ENCODE results near the gene CADM4. TPM values are rescaled to one million over a fixed set of nuclear protein-coding genes. Genes with fewer than 3 reads are reported as not detected.
A peak's percentile ranks its signal among the peaks of the same experiment; 100 is the strongest.

Gene CADM4
- polyA plus RNA-seq, 1 donor (not counting 4 experiments of a cell fraction or from before 2014, with no cell fraction given): 4.3 TPM

DNA sequence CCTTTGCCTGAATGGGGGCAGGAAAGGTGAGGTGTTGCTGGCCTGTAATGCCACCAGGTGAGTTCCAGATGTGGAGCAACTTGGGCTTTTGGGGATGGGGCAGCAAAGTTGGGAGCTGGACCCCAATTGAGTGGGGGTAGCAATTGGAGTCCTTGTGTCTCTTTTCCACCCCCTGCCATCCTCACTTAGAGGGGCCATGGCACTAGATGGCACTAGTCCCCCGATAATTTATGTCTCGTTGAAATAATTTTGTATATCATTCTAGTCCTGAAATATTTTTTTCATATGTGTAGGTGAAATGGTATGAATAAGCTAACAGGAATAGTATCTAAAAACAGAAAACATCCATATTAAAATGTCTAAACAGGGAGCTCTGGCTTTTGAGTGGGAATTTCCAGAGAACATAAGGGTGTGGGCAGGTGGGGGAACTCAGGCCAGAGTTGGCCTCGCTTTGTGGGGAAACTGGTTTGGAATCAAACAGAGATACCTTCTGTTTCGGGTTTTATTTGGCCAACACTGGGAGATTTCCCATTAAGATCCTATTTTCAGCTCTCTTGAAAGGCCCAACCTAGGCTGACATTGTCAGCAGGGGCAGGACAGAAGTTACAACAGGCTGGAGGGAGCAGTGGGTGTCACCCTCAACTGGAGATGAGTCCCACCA lies 39.9 kb downstream of the CADM4 start:
- no peak overlapping the region for H3K27ac ChIP-seq (ENCODE audit: control insufficient read depth, insufficient read depth, low read length)
- FAIRE-seq (no peak), DNase-seq (ENCODE audit: low read depth, low spot score) (no peak)
- dilution Hi-C loops (cut with MboI; ENCODE audit: extremely low pct_ligation_motif_present, low sequenced_read_pairs): no loop called here
- H4K20me1 ChIP-seq (ENCODE audit: control insufficient read depth, extremely low read depth, insufficient read depth, low read length): no peaks in the 10 kb centered on the region
- no peak overlapping the region for H3K4me2 ChIP-seq (ENCODE audit: control insufficient read depth, extremely low read depth, insufficient read depth, low read depth, low read length)
- H3K4me3 ChIP-seq (ENCODE audit: control insufficient read depth in 2 of 3, extremely low read depth in 1 of 3, insufficient read depth in 2 of 3, low read depth in 1 of 3, low read length in 3 of 3): no peak overlapping the region
- peaks cover 22 to 23% of the 10 kb centered on the region in 2 experiments for H3K36me3 ChIP-seq (ENCODE audit: control insufficient read depth in 2 of 2, extremely low read depth in 1 of 2, insufficient read depth in 2 of 2, low read length in 2 of 2)
- H3K9me1 ChIP-seq (ENCODE audit: control insufficient read depth, extremely low read depth, insufficient read depth, low read length): no peaks in the 10 kb centered on the region
- peaks cover 14% of the 10 kb centered on the region for H3K4me1 ChIP-seq (ENCODE audit: control insufficient read depth, extremely low read depth, insufficient read depth, low read length)
- H3K27me3 ChIP-seq (ENCODE audit: control insufficient read depth, extremely low read depth, insufficient read depth, low read length): no peaks in the 10 kb centered on the region
- no peak for TF ChIP-seq EZH2 (IDR thresholded peaks at IDR 0.05; ENCODE audit: low read length)
- peak in 1 of 3 experiments; percentile 28 for TF ChIP-seq CTCF (optimal IDR thresholded peaks at IDR 0.05 in 1 of 3, IDR thresholded peaks at IDR 0.05 in 1 of 3, conservative IDR thresholded peaks at IDR 0.05 in 1 of 3; ENCODE audit: extremely low read depth in 1 of 3, insufficient read depth in 2 of 3, low read length in 3 of 3)
- H3K9ac ChIP-seq (ENCODE audit: control insufficient read depth, extremely low read depth, insufficient read depth, low read length): no peak overlapping the region
- peaks cover 34% of the 10 kb centered on the region for H3K79me2 ChIP-seq (ENCODE audit: control insufficient read depth, insufficient read depth, low read length)
- H3K9me3 ChIP-seq (ENCODE audit: control insufficient read depth, low read depth, low read length): no peaks in the 10 kb centered on the region
- H2AFZ ChIP-seq (ENCODE audit: control insufficient read depth, low read length): no peak overlapping the region

GRCh38 chr19:43598445-43599240 lies 41.0 kb downstream of the CADM4 start:
- Histone ChIP-seq H3K9ac (ENCODE audit: control insufficient read depth, extremely low read depth, insufficient read depth, low read length) (no peak overlapping the region), H2AFZ (ENCODE audit: control insufficient read depth, low read length) (no peak overlapping the region), H3K27ac (ENCODE audit: control insufficient read depth, insufficient read depth, low read length) (no peak overlapping the region), H3K9me3 (ENCODE audit: control insufficient read depth, low read depth, low read length) (no peaks in the 10 kb centered on the region), H3K4me2 (ENCODE audit: control insufficient read depth, extremely low read depth, insufficient read depth, low read depth, low read length) (no peak overlapping the region), H3K27me3 (ENCODE audit: control insufficient read depth, extremely low read depth, insufficient read depth, low read length) (no peaks in the 10 kb centered on the region), H3K36me3 (ENCODE audit: control insufficient read depth in 2 of 2, extremely low read depth in 1 of 2, insufficient read depth in 2 of 2, low read length in 2 of 2) (peaks cover 22 to 31% of the 10 kb centered on the region in 2 experiments), H3K4me1 (ENCODE audit: control insufficient read depth, extremely low read depth, insufficient read depth, low read length) (peaks cover 24% of the 10 kb centered on the region), H3K9me1 (ENCODE audit: control insufficient read depth, extremely low read depth, insufficient read depth, low read length) (no peaks in the 10 kb centered on the region), H4K20me1 (ENCODE audit: control insufficient read depth, extremely low read depth, insufficient read depth, low read length) (peaks cover 5% of the 10 kb centered on the region), H3K4me3 (ENCODE audit: control insufficient read depth in 2 of 3, extremely low read depth in 1 of 3, insufficient read depth in 2 of 3, low read depth in 1 of 3, low read length in 3 of 3) (no peak overlapping the region), H3K79me2 (ENCODE audit: control insufficient read depth, insufficient read depth, low read length) (peaks cover 45% of the 10 kb centered on the region)
- dilution Hi-C loops (cut with MboI; ENCODE audit: extremely low pct_ligation_motif_present, low sequenced_read_pairs): no loop called here
- DNase-seq (ENCODE audit: low read depth, low spot score): no peak
- no peak for FAIRE-seq
- TF ChIP-seq EZH2 (IDR thresholded peaks at IDR 0.05; ENCODE audit: low read length) (no peak), CTCF (optimal IDR thresholded peaks at IDR 0.05 in 1 of 3, IDR thresholded peaks at IDR 0.05 in 1 of 3, conservative IDR thresholded peaks at IDR 0.05 in 1 of 3; ENCODE audit: extremely low read depth in 1 of 3, insufficient read depth in 2 of 3, low read length in 3 of 3) (no peak)

All from keratinocyte (primary cell).